KMS-11 (cell line): ENCODE measurements around the gene ZNF317.

Experiments
- H2AFZ ChIP-seq: fragments of 200-600 bp; sonication (generic); 2 replicates; pipeline ENCODE4 v1.6.1; 2016; ENCODE audit warnings: antibody characterized with exemption, mixed run types, low read depth
- H3K27ac ChIP-seq: fragments of 200-600 bp; sonication (generic); 2 replicates; pipeline ENCODE4 v1.6.1; 2016; ENCODE audit warnings: mild to moderate bottlenecking, mixed run types
- H3K27me3 ChIP-seq: fragments of 200-600 bp; sonication (generic); 2 replicates; pipeline ENCODE4 v1.6.1; 2017; ENCODE audit warnings: mild to moderate bottlenecking, low read depth, mixed run types, moderate library complexity; ENCODE audit not compliant: insufficient read depth
- H3K36me3 ChIP-seq: fragments of 200-600 bp; sonication (generic); 2 replicates; pipeline ENCODE4 v1.6.1; 2017; ENCODE audit warnings: mild to moderate bottlenecking, mixed run types; ENCODE audit not compliant: insufficient read depth
- H3K4me1 ChIP-seq: fragments of 200-600 bp; sonication (generic); 2 replicates; pipeline ENCODE4 v1.6.1; 2016; ENCODE audit warnings: mild to moderate bottlenecking, low read depth, mixed run types; ENCODE audit not compliant: poor library complexity, severe bottlenecking
- H3K4me2 ChIP-seq: fragments of 200-600 bp; sonication (generic); 2 replicates; pipeline ENCODE4 v1.7.0; 2016; ENCODE audit warnings: mild to moderate bottlenecking, mixed run types
- H3K4me3 ChIP-seq: fragments of 200-600 bp; sonication (generic); IDR thresholded peaks from 2 replicates; pipeline ENCODE4 v1.6.1; 2017; ENCODE audit warnings: low read depth, low read length, mixed read lengths; ENCODE audit not compliant: insufficient read depth
- H3K79me2 ChIP-seq: fragments of 200-600 bp; sonication (generic); 2 replicates; pipeline ENCODE4 v1.6.1; 2016; ENCODE audit warnings: low read depth, mixed run types; ENCODE audit not compliant: insufficient read depth
- H3K9ac ChIP-seq: fragments of 200-600 bp; sonication (generic); 2 replicates; pipeline ENCODE4 v1.6.1; 2016; ENCODE audit warnings: mild to moderate bottlenecking, mixed run types
- H4K20me1 ChIP-seq: fragments of 200-600 bp; sonication (generic); 2 replicates; pipeline ENCODE4 v1.6.1; 2016; ENCODE audit warnings: mild to moderate bottlenecking, mixed run types; ENCODE audit not compliant: insufficient read depth
- TF ChIP-seq, protein P1 (sequence below): fragments of 200-600 bp; sonication (generic); conservative IDR thresholded peaks from 2 replicates; pipeline ENCODE4 v1.6.1; 2017; ENCODE audit warnings: low read depth, mild to moderate bottlenecking, antibody characterized with exemption, low read length, moderate library complexity, mixed read lengths

Gene ZNF317

DNA sequence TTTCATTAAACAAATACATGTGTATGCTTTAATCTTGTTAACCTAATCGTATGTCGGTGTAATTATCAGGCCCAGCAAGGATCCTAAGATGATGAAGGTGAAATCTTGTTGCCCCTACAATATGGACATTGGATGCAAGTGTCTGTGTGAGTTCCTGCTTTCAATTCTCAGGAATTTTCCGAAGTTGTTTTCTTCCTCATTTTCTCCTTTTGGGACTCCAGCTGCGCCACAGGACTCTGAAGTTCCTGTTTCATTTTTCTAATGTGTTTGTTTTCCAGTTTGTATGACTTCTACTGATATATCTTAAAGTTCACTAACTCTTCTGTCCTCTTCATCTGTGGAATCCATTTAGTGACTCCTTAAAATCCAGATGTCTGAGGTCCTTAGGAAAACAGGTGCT, 26.6 kb downstream of the ZNF317 start:
- H3K79me2 ChIP-seq, result no peaks in the 10 kb centered on the region
- H4K20me1 ChIP-seq, result no peaks in the 10 kb centered on the region
- no peaks in the 10 kb centered on the region for H3K4me1 ChIP-seq
- H3K27me3 ChIP-seq, result no peaks in the 10 kb centered on the region
- H3K4me3 ChIP-seq, result no peak overlapping the region
- peaks cover 9% of the 10 kb centered on the region; the same call in 1 of the 2 replicates for H3K36me3 ChIP-seq
- H2AFZ ChIP-seq, result no peak overlapping the region
- H3K9ac ChIP-seq, result no peak overlapping the region
- no peak overlapping the region for H3K4me2 ChIP-seq
- no peak overlapping the region for H3K27ac ChIP-seq
- TF ChIP-seq, protein P1, sequence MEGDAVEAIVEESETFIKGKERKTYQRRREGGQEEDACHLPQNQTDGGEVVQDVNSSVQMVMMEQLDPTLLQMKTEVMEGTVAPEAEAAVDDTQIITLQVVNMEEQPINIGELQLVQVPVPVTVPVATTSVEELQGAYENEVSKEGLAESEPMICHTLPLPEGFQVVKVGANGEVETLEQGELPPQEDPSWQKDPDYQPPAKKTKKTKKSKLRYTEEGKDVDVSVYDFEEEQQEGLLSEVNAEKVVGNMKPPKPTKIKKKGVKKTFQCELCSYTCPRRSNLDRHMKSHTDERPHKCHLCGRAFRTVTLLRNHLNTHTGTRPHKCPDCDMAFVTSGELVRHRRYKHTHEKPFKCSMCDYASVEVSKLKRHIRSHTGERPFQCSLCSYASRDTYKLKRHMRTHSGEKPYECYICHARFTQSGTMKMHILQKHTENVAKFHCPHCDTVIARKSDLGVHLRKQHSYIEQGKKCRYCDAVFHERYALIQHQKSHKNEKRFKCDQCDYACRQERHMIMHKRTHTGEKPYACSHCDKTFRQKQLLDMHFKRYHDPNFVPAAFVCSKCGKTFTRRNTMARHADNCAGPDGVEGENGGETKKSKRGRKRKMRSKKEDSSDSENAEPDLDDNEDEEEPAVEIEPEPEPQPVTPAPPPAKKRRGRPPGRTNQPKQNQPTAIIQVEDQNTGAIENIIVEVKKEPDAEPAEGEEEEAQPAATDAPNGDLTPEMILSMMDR, result no peak

DNA sequence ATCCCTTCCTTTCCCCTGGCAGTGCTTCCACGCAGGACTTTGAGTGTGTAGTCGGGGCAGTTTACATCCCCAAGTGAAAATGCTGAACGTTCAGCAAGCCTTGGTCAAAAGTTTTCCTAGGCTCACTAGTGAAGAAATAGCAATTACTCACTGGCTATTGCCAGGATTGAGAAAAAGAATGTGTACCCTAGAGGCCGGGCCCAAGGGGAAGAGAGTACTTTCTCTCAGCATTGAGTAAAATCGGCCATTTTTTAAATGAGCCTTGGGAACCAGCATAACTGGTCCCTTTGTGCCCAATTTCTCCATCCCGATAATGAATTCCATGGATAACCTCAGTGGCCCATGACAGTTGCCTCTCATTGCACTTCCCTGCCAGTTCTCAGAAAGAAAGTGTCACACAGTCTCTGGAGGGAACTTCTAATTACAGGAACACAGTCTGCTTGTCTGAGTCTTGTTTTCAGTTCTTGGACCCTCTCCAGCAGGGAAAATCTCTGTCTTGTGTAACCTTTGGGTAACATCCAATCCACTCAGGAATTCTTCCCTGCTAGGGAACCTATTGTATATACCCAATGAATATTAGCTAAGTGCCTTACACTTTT, 31.3 kb downstream of the ZNF317 start:
- TF ChIP-seq, protein P1, result no peak
- Histone ChIP-seq H3K79me2 (no peaks in the 10 kb centered on the region), H4K20me1 (no peaks in the 10 kb centered on the region), H2AFZ (no peak overlapping the region), H3K36me3 (no peaks in the 10 kb centered on the region), H3K9ac (no peak overlapping the region), H3K4me2 (no peak overlapping the region), H3K27me3 (no peaks in the 10 kb centered on the region), H3K4me3 (no peak overlapping the region), H3K27ac (no peak overlapping the region), H3K4me1 (no peaks in the 10 kb centered on the region)

DNA sequence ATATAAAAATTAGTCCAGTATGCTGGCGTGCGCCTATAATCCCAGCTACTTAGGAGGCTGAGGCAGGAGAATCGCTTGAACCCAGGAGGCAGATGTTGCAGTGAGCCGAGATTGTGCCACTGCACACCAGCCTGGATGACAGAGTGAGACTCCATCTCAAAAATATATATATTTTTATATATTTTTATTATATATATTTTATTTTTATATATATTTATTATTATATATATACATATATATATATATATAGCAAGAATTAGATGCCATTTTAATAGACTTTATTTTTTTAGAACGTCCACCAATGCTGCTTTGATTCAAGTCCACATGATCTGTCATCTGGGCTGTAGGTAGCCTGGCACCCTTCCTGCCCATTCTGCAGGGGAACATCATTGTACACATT, 35.1 kb downstream of the ZNF317 start:
- no peak overlapping the region for H3K27ac ChIP-seq
- no peaks in the 10 kb centered on the region; the same call in 1 of the 2 replicates for H3K27me3 ChIP-seq
- TF ChIP-seq, protein P1, result no peak
- no peaks in the 10 kb centered on the region for H3K4me1 ChIP-seq
- H3K79me2 ChIP-seq, result no peaks in the 10 kb centered on the region
- no peak overlapping the region for H2AFZ ChIP-seq
- no peak overlapping the region for H3K4me2 ChIP-seq
- H3K36me3 ChIP-seq, result no peaks in the 10 kb centered on the region
- no peak overlapping the region for H3K4me3 ChIP-seq
- no peaks in the 10 kb centered on the region for H4K20me1 ChIP-seq
- no peak overlapping the region for H3K9ac ChIP-seq

DNA sequence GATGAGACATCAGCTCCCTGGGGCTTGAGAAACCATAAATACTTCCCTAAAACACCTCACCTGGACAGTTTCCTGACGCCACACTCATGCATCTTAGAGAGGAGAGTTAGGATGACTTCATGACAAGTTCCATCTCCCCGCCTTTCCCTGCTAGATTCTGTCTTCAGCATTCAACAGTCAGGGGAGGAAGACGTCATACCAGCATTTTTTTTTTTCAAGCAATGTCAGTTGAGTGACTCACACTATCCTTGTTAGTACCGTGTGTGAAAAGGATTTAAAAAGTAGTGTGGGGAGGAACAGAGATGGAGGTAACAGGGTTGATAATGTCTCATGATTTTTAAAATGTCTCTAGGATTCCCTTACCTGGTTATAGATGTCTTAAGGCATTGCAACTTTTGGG, 38.7 kb downstream of the ZNF317 start, which contains the start of gene OR7D2:
Gene OR7D2 (plus strand): TSS at position 79 of the 400 bp plus-strand sequence. CDS start 6,803 bp downstream, outside the sequence.
- no peaks in the 10 kb centered on the region for H4K20me1 ChIP-seq
- no peaks in the 10 kb centered on the region for H3K4me1 ChIP-seq
- no peak within 1 kb of the TSS for H3K27ac ChIP-seq
- no peak within 1 kb of the TSS for H3K4me2 ChIP-seq
- no peak within 1 kb of the TSS for H3K9ac ChIP-seq
- H3K36me3 ChIP-seq, result no peaks in the 10 kb centered on the region
- H3K27me3 ChIP-seq, result no peaks in the 10 kb centered on the region; the same call in 1 of the 2 replicates
- TF ChIP-seq, protein P1, result no peak
- H3K4me3 ChIP-seq, result no peak within 1 kb of the TSS
- no peak within 1 kb of the TSS for H2AFZ ChIP-seq
- no peaks in the 10 kb centered on the region for H3K79me2 ChIP-seq
